ENCODE results near the gene FBLN1.
A peak's percentile ranks its signal among the peaks of the same experiment; 100 is the strongest.

The FBLN1 gene

GRCh38 chr22:45574069-45574703 lies 71.5 kb downstream of the FBLN1 start:
- DNase-seq (ENCODE audit: low read depth) = peak; percentile 57
- H3K4me3 ChIP-seq (ENCODE audit: low read depth, low read length) = no peak overlapping the region
- TF ChIP-seq MYC (IDR thresholded peaks at IDR 0.05; ENCODE audit: low read depth, low read length) (no peak), POLR2A (IDR thresholded peaks at IDR 0.05; ENCODE audit: extremely low read depth, insufficient read length) (no peak), MAX (IDR thresholded peaks at IDR 0.05; ENCODE audit: low read depth, low read length) (no peak)
- TF ChIP-seq, protein P1, sequence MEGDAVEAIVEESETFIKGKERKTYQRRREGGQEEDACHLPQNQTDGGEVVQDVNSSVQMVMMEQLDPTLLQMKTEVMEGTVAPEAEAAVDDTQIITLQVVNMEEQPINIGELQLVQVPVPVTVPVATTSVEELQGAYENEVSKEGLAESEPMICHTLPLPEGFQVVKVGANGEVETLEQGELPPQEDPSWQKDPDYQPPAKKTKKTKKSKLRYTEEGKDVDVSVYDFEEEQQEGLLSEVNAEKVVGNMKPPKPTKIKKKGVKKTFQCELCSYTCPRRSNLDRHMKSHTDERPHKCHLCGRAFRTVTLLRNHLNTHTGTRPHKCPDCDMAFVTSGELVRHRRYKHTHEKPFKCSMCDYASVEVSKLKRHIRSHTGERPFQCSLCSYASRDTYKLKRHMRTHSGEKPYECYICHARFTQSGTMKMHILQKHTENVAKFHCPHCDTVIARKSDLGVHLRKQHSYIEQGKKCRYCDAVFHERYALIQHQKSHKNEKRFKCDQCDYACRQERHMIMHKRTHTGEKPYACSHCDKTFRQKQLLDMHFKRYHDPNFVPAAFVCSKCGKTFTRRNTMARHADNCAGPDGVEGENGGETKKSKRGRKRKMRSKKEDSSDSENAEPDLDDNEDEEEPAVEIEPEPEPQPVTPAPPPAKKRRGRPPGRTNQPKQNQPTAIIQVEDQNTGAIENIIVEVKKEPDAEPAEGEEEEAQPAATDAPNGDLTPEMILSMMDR (IDR thresholded peaks at IDR 0.05; ENCODE audit: low read depth, low read length) = no peak

GRCh38 chr22:45575173-45575572 lies 72.5 kb downstream of the FBLN1 start:
- no peak overlapping the region for H3K4me3 ChIP-seq (ENCODE audit: low read depth, low read length)
- no peak for DNase-seq (ENCODE audit: low read depth)
- TF ChIP-seq MYC (IDR thresholded peaks at IDR 0.05; ENCODE audit: low read depth, low read length) (no peak), MAX (IDR thresholded peaks at IDR 0.05; ENCODE audit: low read depth, low read length) (no peak), POLR2A (IDR thresholded peaks at IDR 0.05; ENCODE audit: extremely low read depth, insufficient read length) (no peak)
- TF ChIP-seq, protein P1 (IDR thresholded peaks at IDR 0.05; ENCODE audit: low read depth, low read length) = no peak

- peak; percentile 85 for DNase-seq (ENCODE audit: low read depth)
- TF ChIP-seq MYC (IDR thresholded peaks at IDR 0.05; ENCODE audit: low read depth, low read length) = no peak
- TF ChIP-seq POLR2A (IDR thresholded peaks at IDR 0.05; ENCODE audit: extremely low read depth, insufficient read length) = no peak
- TF ChIP-seq, protein P1 (IDR thresholded peaks at IDR 0.05; ENCODE audit: low read depth, low read length) = no peak
- no peak for TF ChIP-seq MAX (IDR thresholded peaks at IDR 0.05; ENCODE audit: low read depth, low read length)
- no peak overlapping the region for H3K4me3 ChIP-seq (ENCODE audit: low read depth, low read length)
These were observed 73.1 kb downstream of the FBLN1 start for GRCh38 chr22:45575607-45576272.

- TF ChIP-seq MYC (IDR thresholded peaks at IDR 0.05; ENCODE audit: low read depth, low read length) = no peak
- no peak overlapping the region for H3K4me3 ChIP-seq (ENCODE audit: low read depth, low read length)
- no peak for DNase-seq (ENCODE audit: low read depth)
These were observed 73.6 kb downstream of the FBLN1 start for GRCh38 chr22:45576273-45576625.

DNA sequence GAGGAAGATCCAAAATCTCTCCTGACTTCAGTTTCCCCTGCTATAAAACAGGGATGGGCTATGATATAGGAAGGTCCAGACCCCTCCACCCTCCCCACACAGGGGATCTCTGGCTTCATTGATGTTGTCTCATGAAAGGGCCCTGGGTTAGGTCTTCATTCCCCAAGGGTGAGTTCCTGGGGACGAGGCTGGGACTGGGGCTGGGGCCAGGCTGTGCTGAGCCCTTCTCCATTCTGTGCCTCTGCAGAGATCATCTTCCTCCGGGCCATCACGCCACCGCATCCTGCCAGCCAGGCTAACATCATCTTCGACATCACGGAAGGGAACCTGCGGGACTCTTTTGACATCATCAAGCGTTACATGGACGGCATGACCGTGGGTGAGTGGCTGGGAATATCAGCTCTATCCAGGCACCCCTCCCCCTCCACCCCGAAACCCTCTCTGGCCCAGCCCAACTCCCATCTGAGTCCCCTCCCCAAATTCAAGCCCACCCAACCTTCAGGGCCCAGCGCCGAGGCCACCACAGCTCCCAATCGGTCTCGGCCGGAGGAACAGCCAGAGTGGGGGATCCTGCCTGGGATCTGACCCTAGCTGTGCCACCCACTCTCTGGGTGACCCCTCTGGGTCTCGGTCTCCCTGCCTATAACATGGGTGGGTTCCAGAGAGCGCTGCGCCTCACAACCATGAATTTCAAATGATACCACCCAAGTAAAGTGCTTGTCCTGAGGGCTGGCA lies 74.2 kb downstream of the FBLN1 start:
- TF ChIP-seq MYC (IDR thresholded peaks at IDR 0.05; ENCODE audit: low read depth, low read length) = no peak
- TF ChIP-seq POLR2A (IDR thresholded peaks at IDR 0.05; ENCODE audit: extremely low read depth, insufficient read length) = no peak
- TF ChIP-seq, protein P1 (IDR thresholded peaks at IDR 0.05; ENCODE audit: low read depth, low read length) = no peak
- TF ChIP-seq MAX (IDR thresholded peaks at IDR 0.05; ENCODE audit: low read depth, low read length) = no peak
- H3K4me3 ChIP-seq (ENCODE audit: low read depth, low read length) = no peak overlapping the region

More for the DNA sequence above, 74.2 kb downstream of the FBLN1 start:
- DNase-seq (ENCODE audit: low read depth) = no peak
